Esophagus squamous epithelium (tissue), 5 donors: ENCODE measurements around the gene AR. TPM values are rescaled to one million over a fixed set of nuclear protein-coding genes. Genes with fewer than 3 reads are reported as not detected.
"Not testable (repeated sequence)": the region's sequence is repeated elsewhere in the genome, so short reads cannot be mapped to it uniquely, and the experiment has no call there.

Source experiments
- DNase-seq: peaks from one replicate; lab custom pipeline; 2025; lab: John Stamatoyannopoulos, UW
- H3K27ac ChIP-seq, 4 donors: fragments of 200-600 bp; sonication (generic); one replicate each; pipeline ENCODE4 v1.5.1; 2016 to 2019; ENCODE audit warnings: mild to moderate bottlenecking in 1 of 4
- H3K27me3 ChIP-seq, 4 donors: fragments of 200-600 bp; sonication (generic); 1 replicate in 3 of 4; 2 replicates in 1 of 4; pipeline versions ENCODE4 v1.5.1 to v1.6.0; 2017 to 2021; ENCODE audit warnings: antibody characterized with exemption in 1 of 4
- H3K36me3 ChIP-seq, 3 donors: fragments of 200-600 bp; sonication (generic); one replicate each; pipeline ENCODE4 v1.5.1; 2016 to 2019
- H3K4me1 ChIP-seq, 3 donors: fragments of 200-600 bp; sonication (generic); one replicate each; pipeline ENCODE4 v1.5.1; 2017 to 2019
- H3K4me3 ChIP-seq, 4 donors: fragments of 200-600 bp; sonication (generic); 1 replicate in 3 of 4; 2 replicates in 1 of 4; pipeline ENCODE4 v1.5.1; 2016 to 2019; ENCODE audit warnings: mild to moderate bottlenecking in 2 of 4, moderate library complexity in 1 of 4
- H3K9me3 ChIP-seq, 3 donors: fragments of 200-600 bp; sonication (generic); one replicate each; pipeline ENCODE4 v1.5.1; 2016 to 2019
- CTCF ChIP-seq, 6 experiments: fragments of 450-650 bp in 4 of 6; fragments of 200-600 bp in 2 of 6; sonication (generic) in 2 of 6; IDR thresholded peaks; one replicate each; pipeline ENCODE4 v1.5.1; 2016 to 2019; ENCODE audit warnings: antibody characterized with exemption in 6 of 6, mild to moderate bottlenecking in 4 of 6, moderate library complexity in 4 of 6
- POLR2A ChIP-seq, 4 donors: fragments of 450-650 bp; IDR thresholded peaks; one replicate each; pipeline ENCODE4 v1.6.1; 2017; ENCODE audit warnings: antibody characterized with exemption in 4 of 4, mild to moderate bottlenecking in 4 of 4, moderate library complexity in 3 of 4
- WGBS, 2 donors: methylation state at CpG; one replicate each; pipeline ENCODE4 v1.1.5; 2018; 5-methylcytosine and 5-hydroxymethylcytosine counted together
- intact Hi-C: fragments of 100-400 bp; cut with DNase I; formaldehyde crosslinking; loops from one replicate; pipeline ENCODE4 v1.15.0; 2022
- total RNA-seq, 4 donors: library from RNA; depleted of rRNA; stranded (reverse); fragments of >200 nt; gene quantifications; one replicate each; pipeline ENCODE4 v1.1.0, GENCODE V29; 2016
- donor health status: DM: yes; HTN: yes; CAD: no.

The AR gene
- total RNA-seq, 4 donors from 2014 or later, result 0.53 to 4.6 (median 1.9) TPM

DNA sequence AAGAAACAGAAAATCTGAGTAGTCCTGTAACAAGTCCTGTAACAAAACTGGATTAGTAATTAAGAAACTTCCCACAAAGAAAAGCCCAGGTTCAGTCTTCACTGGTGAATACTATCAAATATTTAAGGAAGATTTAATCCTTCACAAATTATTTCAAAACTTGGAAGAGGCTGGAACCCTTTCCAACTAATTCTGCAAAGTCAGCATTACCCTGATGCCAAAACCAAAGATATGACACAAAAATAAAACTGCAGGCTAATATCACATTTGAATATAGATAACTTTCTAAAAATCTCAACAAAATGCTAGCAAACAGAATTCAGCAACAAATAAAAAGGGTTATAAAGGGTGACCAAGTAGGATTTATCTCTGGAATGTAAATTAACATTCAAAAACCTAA, 80.5 kb downstream of the AR start:
- intact Hi-C loops, result no loop called here
- no peak for TF ChIP-seq CTCF (IDR thresholded peaks at IDR 0.05)
- no peak for TF ChIP-seq POLR2A (IDR thresholded peaks at IDR 0.05)
- no peak overlapping the region for H3K4me3 ChIP-seq
- H3K4me1 ChIP-seq, result no peaks in the 10 kb centered on the region
- no peak overlapping the region for H3K27ac ChIP-seq
- H3K27me3 ChIP-seq, result no peaks in the 10 kb centered on the region
- no peaks in the 10 kb centered on the region for H3K36me3 ChIP-seq
- H3K9me3 ChIP-seq, result no peaks in the 10 kb centered on the region
- DNase-seq, result no peak

DNA sequence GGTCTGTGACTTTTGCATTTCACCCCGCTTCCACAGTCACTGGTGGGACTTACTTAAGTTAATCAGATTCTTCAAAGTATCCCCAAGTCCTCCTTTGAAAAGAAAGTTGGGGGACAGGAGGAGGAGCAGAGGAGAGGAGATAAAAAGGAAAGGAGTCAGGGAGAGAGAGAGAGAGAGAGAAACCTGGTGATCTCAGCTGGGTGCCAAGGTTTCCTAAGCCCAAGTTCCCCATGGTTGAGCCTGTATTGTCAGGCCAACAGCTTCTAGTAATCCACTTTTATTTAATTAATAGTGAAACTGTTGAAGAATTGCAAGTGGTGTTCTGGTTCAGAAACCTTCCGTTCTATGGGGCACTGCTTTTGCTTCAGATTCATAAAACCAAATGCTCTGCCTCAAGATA, 91.6 kb downstream of the AR start:
- intact Hi-C loops, result no loop called here
- H3K27ac ChIP-seq, result no peak overlapping the region
- no peaks in the 10 kb centered on the region for H3K36me3 ChIP-seq
- H3K27me3 ChIP-seq, result no peaks in the 10 kb centered on the region
- 59 to 82% methylated on average over 2 of the region's 2 CpGs for WGBS, 2 donors
- TF ChIP-seq CTCF (IDR thresholded peaks at IDR 0.05) (no peak), POLR2A (IDR thresholded peaks at IDR 0.05) (no peak)
- no peak for DNase-seq
- no peaks in the 10 kb centered on the region for H3K9me3 ChIP-seq
- H3K4me3 ChIP-seq, result no peak overlapping the region
- H3K4me1 ChIP-seq, result no peaks in the 10 kb centered on the region

DNA sequence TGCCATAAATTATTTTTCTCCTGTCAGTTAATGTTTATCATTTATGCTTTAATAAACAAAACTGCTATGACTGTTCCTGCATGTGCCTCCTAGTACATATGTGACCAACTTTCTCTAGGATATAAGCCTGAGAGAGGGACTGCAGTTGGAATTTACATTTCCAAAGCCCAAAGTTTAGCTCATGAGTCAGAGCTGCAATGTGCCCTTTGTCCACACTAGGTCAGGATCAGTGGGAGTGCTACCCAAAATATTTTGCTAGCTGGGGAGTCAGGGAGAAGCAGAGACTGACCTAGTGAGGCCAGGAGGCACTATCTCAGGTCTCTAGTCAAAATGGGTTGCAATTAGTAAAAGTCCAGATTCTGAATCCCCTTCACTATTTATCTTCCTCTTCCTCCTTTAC, 92.7 kb downstream of the AR start:
- Histone ChIP-seq H3K4me3 (no peak overlapping the region), H3K27ac (no peak overlapping the region), H3K36me3 (no peaks in the 10 kb centered on the region), H3K9me3 (no peaks in the 10 kb centered on the region), H3K27me3 (no peaks in the 10 kb centered on the region), H3K4me1 (no peaks in the 10 kb centered on the region)
- TF ChIP-seq CTCF (IDR thresholded peaks at IDR 0.05), result no peak
- no peak for TF ChIP-seq POLR2A (IDR thresholded peaks at IDR 0.05)
- DNase-seq, result no peak
- intact Hi-C loops, result no loop called here

GRCh38 chrX:67637293-67637692, 93.5 kb downstream of the AR start:
- H3K9me3 ChIP-seq, H3K4me1 ChIP-seq, intact Hi-C loops, DNase-seq, H3K27me3 ChIP-seq, H3K4me3 ChIP-seq, H3K27ac ChIP-seq, H3K36me3 ChIP-seq: not testable (repeated sequence)
- WGBS, 2 donors, result 83 to 90% methylated on average over 2 to 3 of the region's 3 CpGs

DNA sequence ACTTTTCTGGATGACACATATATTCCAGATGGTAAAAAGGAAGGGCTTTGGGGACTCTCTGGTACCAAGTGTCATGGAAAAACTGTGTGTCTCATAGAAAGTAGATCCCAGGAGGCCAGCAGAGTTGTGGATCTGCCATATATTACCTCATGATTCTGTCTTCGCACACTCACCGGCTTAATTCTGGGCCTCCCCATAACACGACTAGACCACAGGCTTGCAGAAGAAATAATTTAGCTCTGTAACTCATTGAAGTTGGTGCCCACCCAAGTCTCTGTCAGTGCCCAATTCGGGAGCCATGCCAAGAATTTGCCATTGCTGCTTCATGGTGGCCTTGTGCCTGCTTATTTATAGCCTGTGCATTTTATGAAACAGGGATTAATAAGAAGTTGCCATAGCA, 104.5 kb downstream of the AR start:
- Histone ChIP-seq H3K27me3 (no peaks in the 10 kb centered on the region), H3K27ac (no peak overlapping the region), H3K4me1 (no peaks in the 10 kb centered on the region), H3K4me3 (no peak overlapping the region), H3K9me3 (no peaks in the 10 kb centered on the region), H3K36me3 (no peaks in the 10 kb centered on the region)
- no peak for TF ChIP-seq CTCF (IDR thresholded peaks at IDR 0.05)
- TF ChIP-seq POLR2A (IDR thresholded peaks at IDR 0.05), result no peak
- DNase-seq, result no peak
- 75 to 77% methylated on average over 2 to 4 of the region's 4 CpGs for WGBS, 2 donors
- intact Hi-C loops, result no loop called here

- TF ChIP-seq CTCF (IDR thresholded peaks at IDR 0.05) (no peak), POLR2A (IDR thresholded peaks at IDR 0.05) (no peak)
Measured at GRCh38 chrX:67651437-67652142, 107.8 kb downstream of the AR start.

More at GRCh38 chrX:67651437-67652142, 107.8 kb downstream of the AR start:
- no peaks in the 10 kb centered on the region for H3K27me3 ChIP-seq
- H3K36me3 ChIP-seq, result no peaks in the 10 kb centered on the region
- intact Hi-C loops, result no loop called here
- H3K4me3 ChIP-seq, result no peak overlapping the region
- no peak overlapping the region for H3K27ac ChIP-seq
- no peak for DNase-seq
- no peaks in the 10 kb centered on the region for H3K4me1 ChIP-seq
- no peaks in the 10 kb centered on the region for H3K9me3 ChIP-seq
- 73 to 90% methylated on average over 3 to 6 of the region's 6 CpGs for WGBS, 2 donors
